Loucy (cell line): ENCODE data around the gene FREM2.

Experiments
- EZH2phosphoT487 ChIP-seq: fragments of 200-600 bp; IDR thresholded peaks from 2 replicates; pipeline ENCODE4 v1.6.1; 2018; ENCODE audit warnings: antibody characterized with exemption, mild to moderate bottlenecking, moderate library complexity, borderline replicate concordance
- TF ChIP-seq, protein P1 (sequence below): fragments of 200-600 bp; sonication (generic); conservative IDR thresholded peaks from 2 replicates; pipeline ENCODE4 v1.5.1; 2014; ENCODE audit warnings: mild to moderate bottlenecking, antibody characterized with exemption, low read length

DNA sequence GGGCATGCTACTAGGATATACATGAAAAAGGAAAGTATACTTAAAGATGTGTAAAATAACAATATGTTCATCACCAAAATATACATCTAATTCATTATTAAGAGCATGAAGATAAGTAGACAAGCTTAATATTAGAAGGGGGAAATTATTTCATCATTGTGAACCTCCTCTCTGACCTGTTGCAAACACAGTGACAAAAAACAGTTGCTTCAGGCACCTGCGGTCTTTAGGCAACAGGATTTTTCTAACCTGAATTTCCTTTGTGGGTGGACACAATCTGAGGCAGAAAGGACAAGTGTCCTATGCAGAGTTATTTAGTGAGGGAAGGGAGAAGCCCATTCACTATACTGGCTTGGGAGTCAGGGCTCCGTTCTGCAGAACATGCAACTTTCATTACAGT lies 6.3 kb downstream of the FREM2 start:
- TF ChIP-seq, protein P1, sequence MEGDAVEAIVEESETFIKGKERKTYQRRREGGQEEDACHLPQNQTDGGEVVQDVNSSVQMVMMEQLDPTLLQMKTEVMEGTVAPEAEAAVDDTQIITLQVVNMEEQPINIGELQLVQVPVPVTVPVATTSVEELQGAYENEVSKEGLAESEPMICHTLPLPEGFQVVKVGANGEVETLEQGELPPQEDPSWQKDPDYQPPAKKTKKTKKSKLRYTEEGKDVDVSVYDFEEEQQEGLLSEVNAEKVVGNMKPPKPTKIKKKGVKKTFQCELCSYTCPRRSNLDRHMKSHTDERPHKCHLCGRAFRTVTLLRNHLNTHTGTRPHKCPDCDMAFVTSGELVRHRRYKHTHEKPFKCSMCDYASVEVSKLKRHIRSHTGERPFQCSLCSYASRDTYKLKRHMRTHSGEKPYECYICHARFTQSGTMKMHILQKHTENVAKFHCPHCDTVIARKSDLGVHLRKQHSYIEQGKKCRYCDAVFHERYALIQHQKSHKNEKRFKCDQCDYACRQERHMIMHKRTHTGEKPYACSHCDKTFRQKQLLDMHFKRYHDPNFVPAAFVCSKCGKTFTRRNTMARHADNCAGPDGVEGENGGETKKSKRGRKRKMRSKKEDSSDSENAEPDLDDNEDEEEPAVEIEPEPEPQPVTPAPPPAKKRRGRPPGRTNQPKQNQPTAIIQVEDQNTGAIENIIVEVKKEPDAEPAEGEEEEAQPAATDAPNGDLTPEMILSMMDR: no peak
- no peak for TF ChIP-seq EZH2phosphoT487
